NCI-H1048 (cell line): ENCODE data around the gene TLX2.

Experiments
- DNase-seq: peaks from one replicate; lab custom pipeline; 2025; lab: John Stamatoyannopoulos, UW

The TLX2 gene

GRCh38 chr2:74496997-74497776 is 17.1 kb upstream of the TLX2 start:
- DNase-seq = no peak

GRCh38 chr2:74497777-74498499 is 16.3 kb upstream of the TLX2 start:
- no peak for DNase-seq

GRCh38 chr2:74498500-74499266 is 15.6 kb upstream of the TLX2 start:
- no peak for DNase-seq

DNA sequence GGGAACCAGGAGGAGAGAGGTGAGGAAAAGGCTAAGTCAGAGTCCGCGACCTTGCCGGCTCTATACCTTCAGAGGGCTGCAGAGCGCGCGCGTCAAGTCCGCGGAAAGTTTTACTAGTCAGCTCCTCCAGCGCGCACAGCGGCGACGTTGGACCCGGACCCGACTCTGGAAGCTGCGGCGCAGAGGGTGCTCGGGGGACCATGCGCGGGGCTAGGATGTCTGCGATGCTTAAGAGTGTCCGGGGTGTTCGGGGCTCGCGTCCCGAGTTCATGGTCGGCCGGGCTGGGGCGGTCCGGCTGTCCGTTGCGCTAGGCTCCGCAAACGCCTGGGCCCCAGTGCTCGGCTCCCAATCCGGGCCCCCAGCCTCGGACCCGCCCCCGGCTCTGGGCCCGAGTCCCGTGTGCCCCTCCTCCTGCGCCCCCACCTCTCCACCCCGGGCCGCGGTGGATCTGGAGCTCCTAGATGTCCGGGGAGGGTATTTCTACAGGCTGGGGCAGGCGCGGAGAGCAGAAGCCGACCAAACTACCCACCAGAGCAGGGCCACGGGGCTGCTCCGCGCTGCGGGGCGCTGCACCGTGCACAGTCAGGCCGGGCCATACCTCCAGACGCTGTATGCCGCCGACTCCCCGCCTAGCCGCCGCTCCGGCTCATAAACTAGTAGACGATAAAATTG is 14.8 kb upstream of the TLX2 start, which contains the start of gene LBX2:
TSS of gene LBX2 (minus strand) at position 337 of the 673 bp plus-strand sequence. CDS start at position 271, 66 bp downstream.
- no peak for DNase-seq

GRCh38 chr2:74499940-74500577 is 14.2 kb upstream of the TLX2 start:
- no peak for DNase-seq

- DNase-seq = no peak
Measured at GRCh38 chr2:74500578-74500946, 13.7 kb upstream of the TLX2 start.

- DNase-seq = no peak
Measured at GRCh38 chr2:74501335-74502071, 12.7 kb upstream of the TLX2 start.

DNA sequence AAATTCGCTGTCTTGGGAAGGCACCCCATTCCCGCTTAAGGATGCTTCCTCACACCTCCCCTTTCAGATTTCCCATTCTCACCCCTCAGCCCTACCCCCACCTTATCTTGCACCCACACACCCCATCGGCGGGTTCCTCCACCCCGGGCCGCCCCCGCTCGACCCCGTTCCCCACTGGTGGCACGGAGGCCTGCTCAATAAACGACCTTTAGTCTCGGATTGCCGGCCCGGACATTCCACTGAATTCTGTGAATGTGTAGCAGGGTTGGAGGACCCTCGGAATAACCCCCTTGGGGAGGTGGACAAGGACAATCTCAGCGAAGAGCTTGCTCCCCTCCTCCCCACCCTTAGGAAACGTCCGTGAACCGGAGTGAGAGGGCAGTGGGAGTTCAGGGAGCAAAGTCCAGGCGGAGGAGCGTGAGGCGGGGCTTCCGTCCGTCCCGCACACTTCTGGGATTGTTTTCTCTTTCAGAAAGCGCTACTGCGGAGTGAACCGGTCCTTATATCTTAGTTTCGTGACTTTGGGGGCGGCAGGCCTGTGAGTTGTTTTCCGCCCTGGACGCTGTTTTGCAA is 12.0 kb upstream of the TLX2 start:
- no peak for DNase-seq

DNA sequence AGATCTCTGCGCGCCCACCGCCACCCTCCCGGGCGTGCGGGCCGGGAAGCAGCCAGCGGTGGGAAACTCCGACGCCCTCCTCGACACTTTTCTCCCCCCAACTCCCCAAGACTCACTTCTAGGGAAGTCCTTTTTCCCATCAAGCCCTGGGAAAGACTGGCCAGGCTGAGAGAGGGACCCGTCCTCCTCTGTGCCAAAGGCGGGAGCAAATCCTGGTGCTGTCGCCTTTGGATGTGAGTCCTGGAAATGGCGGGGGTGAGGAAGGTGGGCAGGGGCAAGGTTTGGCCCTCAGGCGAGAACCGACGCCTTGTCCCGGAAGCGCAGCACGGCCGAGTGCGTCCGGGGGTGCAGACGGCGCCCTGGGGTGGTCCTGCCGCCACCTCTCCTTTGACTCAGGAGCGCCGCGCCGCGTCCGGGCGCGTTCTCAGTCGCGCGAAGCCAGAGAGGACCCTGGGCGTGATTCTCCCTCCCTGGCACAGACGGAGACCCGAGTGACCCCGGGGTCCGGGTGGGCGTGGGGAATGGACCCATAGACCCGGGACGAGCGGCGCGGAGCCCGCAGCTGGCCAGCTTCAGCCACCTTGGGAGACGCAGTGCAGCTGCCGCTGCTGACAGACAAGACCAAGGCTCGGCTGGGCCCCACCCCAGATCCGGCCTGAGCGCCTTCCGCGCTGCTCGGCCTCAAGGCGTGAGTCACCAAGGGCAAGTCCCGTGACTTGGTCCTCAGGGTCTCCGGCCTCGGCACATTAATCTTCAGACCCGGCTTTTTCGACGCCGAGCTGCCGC is 11.3 kb upstream of the TLX2 start:
- no peak for DNase-seq

GRCh38 chr2:74503506-74504475 is 10.5 kb upstream of the TLX2 start:
- DNase-seq = no peak

DNA sequence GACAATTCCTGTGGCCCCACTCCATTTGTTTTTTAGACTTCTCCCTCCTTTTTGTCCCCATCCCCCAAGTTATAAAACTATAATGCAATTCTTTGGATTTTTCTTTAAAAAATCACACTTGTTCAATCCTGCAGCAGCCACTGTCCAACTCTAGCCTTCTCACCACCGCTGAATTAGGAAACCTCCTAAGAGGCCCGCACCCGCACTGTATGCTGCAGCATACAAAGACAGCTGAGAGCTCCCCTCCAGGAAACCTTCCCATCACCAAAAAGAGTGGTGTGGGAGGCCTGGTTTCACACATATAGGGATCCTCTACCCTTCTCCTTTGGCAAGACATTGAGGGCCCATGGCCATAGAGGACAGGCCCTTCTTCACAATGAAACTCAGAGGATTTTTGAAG is 9.7 kb upstream of the TLX2 start:
- DNase-seq = no peak

GRCh38 chr2:74505448-74506246 is 8.6 kb upstream of the TLX2 start:
- no peak for DNase-seq

DNA sequence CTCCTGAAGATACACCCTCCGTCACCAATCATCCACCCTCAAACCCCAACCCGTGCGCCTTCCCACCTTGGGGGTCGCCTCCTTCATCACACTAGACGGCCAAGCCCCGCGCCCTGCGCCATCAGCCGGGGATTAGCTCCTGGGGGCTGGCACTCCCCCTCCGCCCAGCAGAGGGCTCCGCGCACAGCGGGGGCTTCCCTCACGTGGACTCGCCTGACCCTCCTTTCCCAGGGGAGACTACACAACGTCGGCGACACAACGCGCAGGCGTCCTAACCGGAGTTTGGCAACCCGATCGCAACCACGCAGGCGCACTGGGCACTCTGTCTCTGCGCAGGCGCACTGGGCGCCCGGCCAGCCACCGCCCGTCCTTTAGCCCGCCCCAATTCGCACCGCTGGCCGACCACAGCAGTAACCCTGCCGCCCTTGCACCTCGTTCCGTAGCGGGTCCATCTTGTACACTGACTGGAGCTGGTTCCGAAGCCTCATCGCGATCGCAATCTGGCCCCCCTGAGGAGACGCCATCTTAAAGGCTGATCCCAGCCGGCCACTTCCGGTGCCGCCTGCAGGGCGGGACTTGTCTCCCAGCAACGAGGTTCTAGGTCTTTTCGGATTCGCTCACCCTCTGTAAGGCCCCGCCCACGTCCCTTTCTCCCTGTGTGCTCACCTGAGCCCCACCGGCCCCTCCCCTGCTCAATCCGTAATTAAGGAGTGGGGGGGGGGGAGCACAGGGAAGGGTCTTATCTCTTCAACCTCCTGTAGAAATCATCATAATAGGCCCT is 6.9 kb upstream of the TLX2 start, which contains the start of gene PCGF1:
TSS of gene PCGF1 (minus strand) at position 551 of the 781 bp plus-strand sequence. CDS start at position 524, 27 bp downstream.
- peak; percentile 91 for DNase-seq

GRCh38 chr2:74507926-74508520 is 6.2 kb upstream of the TLX2 start:
- DNase-seq = peak; percentile 4

- DNase-seq = no peak
Measured at GRCh38 chr2:74510272-74510671, 4.0 kb upstream of the TLX2 start.
